SKM-1 (cell line): Measurements from ENCODE around the gene MDFIC.

Experiments
- DNase-seq: peaks from one replicate; lab custom pipeline; 2025; ENCODE audit not compliant: unreplicated experiment; lab: John Stamatoyannopoulos, UW

The MDFIC gene

GRCh38 chr7:114988755-114989375 is 67.0 kb downstream of the MDFIC start:
- DNase-seq = no peak

- DNase-seq = no peak
These were observed 67.6 kb downstream of the MDFIC start for GRCh38 chr7:114989531-114989930.

DNA sequence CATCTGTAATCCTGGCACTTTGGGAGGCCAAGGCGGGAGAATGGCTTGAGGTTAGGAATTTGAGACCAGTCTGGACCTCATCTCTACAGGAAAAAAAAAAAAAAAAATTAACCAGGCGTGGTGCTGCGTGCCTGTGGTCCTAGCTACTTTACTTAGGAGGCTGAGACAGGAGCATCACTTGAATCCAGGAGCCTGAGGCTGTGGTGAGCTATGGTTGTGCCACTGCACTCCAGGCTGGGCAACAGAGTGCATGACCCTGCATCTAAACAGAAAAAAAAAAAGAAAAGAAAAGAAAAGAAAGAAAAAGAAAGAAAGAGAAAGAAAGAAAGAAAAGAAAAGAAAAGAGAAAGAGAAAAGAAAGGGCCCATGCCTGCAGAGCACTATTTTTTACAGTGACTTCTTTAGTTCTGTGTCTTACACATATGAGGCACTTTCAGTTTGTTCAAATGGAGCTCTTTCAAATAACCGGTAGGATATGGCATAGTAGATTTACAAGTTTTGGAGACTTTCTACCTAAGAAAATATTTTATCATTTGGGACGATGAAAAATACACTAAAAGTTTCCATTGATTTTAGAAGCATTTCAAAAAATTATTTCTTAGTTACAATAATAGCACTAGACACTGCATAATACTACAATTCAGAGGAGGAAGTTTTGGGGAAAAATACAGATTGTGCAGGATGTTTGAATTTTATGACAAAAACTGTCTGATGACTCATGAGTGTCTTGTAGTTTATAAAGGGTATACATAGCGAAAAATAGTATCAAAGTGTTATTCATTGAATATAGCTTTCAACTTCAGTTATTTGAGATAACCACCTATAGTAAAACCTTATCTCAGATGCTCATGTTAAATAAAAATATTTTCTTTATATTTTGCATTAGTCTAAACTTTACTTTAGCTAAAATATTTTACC is 75.9 kb downstream of the MDFIC start:
- DNase-seq = no peak

- DNase-seq = no peak
These were observed 82.2 kb downstream of the MDFIC start for GRCh38 chr7:115004121-115004520.

- no peak for DNase-seq
These were observed 83.4 kb downstream of the MDFIC start for GRCh38 chr7:115005251-115005650.

- no peak for DNase-seq
These were observed 84.1 kb downstream of the MDFIC start for GRCh38 chr7:115005953-115006352.

DNA sequence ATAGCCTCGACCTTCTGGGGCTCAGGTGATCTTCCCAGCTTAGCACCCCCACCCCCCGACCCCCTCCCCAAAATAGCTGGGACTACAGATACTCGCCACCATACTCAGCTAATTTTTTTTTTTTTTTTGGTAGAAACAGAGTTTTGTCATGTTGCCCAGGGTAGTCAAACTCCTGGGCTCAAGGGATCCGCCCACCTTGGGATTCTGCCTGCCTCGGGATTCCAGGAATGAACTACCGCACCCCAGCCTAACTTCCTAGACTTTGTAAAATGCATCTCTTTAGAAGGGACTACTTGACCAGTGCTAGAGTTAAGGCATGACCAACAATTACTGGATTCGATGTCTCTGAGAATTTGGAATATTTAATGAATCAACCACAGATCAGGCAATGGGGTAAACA is 85.9 kb downstream of the MDFIC start:
- no peak for DNase-seq

DNA sequence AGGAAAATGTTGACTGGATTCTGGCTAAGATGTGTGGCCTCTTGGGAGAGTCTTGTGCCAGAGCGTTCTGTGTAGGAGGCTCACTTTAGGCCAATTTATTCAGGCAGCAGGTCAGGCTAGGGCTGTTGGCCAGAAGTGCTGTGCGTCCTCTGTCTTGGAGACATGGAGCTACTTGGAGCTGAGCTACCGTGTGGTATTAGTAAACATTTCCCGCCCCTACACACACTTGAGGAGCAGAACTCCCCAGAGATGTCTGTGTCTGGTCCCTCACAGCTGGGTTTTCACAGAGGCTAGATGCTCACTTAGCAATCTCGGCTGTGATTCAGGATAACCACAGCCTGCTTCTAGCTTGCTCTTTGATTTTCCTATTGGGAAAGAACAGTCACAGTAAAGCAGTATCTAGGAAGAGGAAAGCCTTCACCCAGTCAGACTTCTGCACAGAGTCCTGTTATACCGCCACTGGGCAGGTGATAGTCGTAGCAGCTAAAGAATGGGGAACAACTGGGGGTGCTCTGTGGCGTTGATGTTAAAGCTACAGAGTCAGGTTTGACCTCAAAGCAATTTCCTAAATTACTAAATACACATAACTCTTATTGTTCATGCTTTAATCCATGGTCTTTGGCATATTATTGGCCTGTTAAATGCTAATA is 86.7 kb downstream of the MDFIC start:
- DNase-seq = no peak

DNA sequence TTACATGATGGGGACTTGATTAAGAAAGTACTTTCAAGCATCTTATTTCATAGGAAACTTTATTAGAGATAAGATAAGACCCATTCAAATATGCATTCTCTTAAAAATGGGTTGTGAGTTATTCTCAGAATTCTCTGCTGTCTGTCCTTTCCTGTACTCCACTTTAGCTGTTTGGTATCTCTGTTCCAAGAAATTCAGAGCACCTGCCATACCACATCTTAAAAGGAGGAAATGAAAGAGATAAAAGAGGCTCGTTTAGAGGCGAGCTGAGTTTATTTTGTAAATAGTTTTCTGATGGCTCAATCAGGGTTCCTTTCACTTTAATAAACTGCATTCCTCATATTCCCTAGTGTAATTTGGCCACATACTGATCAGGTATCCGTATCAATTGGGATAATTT is 87.2 kb downstream of the MDFIC start:
- DNase-seq = no peak

- DNase-seq = no peak
These were observed 88.0 kb downstream of the MDFIC start for GRCh38 chr7:115009736-115010440.

DNA sequence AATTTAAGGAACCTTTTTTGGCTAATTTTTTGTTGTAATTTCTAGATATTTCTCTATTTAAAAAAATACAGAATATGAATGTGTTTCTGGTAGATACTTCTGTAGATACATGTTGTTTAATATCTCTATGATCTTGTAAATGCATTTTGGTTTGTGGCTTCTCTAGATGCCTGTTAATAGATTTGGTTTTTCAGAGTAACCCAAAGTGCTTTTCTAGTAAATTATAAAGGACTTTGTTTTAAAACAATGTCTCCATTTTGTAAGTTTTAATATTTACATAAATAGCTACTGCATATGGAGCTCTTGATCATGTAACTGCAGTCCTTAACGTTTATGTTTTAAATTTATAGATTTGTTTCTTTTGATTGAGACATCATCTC is 88.5 kb downstream of the MDFIC start:
- DNase-seq = no peak

- DNase-seq = no peak
These were observed 92.0 kb downstream of the MDFIC start for GRCh38 chr7:115013886-115014285.

GRCh38 chr7:115014794-115015193 is 92.9 kb downstream of the MDFIC start:
- DNase-seq = no peak

DNA sequence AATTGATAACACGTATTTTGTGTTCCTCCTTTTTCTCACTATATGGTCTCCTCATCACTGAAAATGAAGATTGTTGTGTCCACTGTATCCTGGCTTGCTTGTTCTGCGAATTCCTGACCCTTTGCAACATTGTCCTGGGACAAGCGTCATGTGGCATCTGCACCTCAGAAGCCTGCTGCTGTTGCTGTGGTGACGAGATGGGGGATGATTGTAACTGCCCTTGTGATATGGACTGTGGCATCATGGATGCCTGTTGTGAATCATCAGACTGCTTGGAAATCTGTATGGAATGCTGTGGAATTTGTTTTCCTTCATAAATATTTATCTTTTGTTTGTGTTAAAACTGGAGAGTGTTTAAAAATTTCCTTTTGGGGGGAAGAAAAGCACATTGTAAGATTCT is 93.7 kb downstream of the MDFIC start:
- DNase-seq = no peak

DNA sequence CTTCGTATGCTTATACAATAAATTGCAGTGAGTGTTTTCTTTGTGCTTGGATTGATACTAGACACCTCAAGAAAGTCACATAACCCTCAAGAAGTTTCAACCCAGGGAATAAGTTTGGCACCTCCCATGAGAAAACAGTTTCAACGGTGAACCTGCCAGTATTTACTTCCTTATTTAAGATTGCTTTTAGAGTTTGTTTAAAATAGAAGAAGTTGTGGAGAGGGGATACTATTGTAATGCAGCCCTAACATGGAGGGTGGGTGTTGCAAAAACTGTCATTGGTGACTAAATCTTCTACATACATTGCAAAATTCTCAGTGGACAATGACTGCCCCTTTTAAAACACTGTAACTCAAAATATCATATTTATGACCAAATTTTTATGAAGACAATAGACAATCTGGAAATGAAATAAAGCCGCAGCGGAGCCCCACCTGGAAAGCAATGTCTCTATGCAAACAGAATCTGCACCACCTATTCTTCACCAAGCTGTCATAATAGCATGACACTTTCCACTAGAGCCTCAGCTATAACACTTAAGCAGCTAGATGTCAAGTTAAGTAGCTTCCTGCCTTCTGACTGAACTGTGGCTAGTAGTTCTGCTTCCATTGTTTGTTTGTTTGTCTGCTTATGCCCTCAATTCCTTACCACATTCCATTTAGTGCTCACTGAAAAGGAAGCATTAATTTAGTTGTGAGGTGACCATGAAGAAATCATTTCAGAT is 98.2 kb downstream of the MDFIC start:
- peak; percentile 90 for DNase-seq

- peak; percentile 58 for DNase-seq
These were observed 101.3 kb downstream of the MDFIC start for GRCh38 chr7:115023219-115023618.

- DNase-seq = no peak
These were observed 102.4 kb downstream of the MDFIC start for GRCh38 chr7:115024276-115024675.

DNA sequence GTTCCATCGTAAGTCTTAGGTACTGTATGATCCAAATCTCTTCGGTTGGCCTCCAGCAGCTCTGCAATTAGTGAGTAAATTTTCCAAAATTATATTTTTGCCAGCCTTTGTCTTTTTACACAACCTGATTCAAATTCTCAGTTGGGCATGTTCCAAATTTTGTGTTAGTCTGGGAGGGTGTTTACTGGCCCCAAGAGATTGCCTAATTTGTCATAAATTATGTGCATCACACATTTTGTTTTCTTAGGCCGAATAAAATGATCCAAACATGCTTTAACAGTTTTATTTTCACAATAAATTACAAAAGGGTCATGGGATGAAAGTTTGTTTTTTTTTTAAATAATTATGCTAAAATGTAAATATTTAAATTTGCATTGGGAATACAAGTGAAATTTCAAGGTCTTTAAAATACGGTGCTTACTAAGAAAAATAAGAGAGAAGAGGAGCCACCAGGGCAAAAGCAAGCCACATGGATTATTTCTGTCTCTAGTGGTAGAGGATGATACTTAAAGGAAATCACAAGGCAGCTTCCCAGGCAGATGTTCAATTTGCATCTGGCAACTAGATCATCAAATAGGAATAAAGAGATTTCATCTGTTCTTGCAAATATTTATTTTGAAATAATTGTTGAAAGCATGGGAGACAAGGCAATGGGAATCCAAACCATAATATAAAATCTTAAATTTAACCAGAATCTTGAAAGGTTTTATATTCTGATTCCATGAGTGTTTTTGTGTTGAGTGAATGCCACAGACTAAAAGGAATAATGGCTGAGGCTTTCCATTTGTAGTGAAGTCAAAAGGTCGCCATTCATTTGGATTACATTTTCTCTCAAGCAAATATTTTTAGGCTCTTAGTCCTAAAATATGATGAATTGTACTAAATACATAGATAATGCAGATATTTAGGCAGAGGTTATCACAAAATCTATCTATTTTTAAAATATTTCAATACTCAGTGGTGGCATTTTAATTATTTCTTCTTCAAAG is 111.1 kb downstream of the MDFIC start:
- no peak for DNase-seq

GRCh38 chr7:115033917-115034459 is 112.1 kb downstream of the MDFIC start:
- DNase-seq = no peak
